ENCODE data around the gene SRRT. TPM values are rescaled to one million over a fixed set of nuclear protein-coding genes. Genes with fewer than 3 reads are reported as not detected.
A peak's percentile ranks its signal among the peaks of the same experiment; 100 is the strongest.

The SRRT gene
- total and polyA plus RNA-seq, 2 donors = 31.2 to 69.9 TPM

DNA sequence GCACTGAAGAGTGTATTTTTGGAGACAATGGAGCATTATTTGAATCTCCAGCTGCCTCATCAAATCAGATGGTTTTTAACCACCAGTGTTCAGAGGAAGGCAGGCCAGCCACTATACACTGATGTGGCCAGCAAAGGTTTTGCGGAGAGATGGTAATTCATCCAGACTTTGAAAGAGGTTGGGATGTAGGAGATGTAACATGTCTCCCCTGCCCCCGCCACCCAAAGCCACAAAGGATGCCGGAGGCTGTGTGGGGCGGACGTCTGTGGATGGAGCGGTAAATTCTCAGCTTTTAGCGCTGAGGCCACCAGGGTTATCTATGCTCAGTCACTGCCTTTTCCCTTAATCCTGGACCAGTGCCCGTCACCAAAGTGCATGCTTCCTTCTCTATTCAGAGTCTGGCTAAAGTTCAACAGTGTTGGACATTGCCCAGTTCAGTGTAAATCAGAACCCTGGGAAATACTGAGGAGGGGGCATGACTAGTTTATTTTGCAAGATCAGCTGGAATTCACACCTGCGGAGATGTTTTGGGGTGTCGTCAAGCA lies 11.4 kb upstream of the SRRT start:
- Histone ChIP-seq H3K36me3 (ENCODE audit: insufficient read depth) (peaks cover 2% of the 10 kb centered on the region), H3K27ac (ENCODE audit: low read depth) (no peak overlapping the region), H3K4me1 (ENCODE audit: insufficient read depth) (no peaks in the 10 kb centered on the region), H3K4me3 (ENCODE audit: low read depth, low read length) (no peak overlapping the region)
- no peak for DNase-seq (ENCODE audit: extremely low spot score)
- 63% methylated on average over 10 of the region's 10 CpGs for WGBS

DNA sequence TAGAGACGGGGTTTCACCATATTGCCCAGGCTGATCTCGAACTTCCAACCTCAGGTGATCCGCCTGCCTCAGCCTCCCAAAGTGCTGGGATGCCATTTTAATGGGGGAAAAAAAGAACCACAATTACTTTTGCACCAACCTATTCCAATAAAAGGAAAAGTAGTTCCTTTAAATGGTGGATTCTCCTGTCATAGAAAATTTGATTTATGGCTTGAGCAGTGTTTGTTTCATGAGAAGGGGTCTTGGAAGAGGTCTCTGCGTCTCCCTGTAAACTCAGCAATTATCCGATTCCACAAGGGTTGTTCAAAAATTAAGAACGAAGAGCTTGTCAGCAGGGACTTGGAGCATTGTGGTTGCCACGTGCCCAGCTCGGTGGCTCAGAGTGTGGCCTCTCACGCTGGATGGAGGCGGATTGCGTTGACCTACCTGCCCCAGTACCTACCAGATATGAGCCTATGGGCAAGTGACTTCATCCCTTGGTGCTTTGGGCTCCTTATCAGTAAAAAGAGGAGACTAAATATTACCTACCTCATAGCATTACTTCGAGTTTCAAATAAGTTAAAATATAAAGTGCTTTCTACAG lies 10.5 kb upstream of the SRRT start:
- Histone ChIP-seq H3K36me3 (ENCODE audit: insufficient read depth) (peaks cover 2% of the 10 kb centered on the region), H3K4me3 (ENCODE audit: low read depth, low read length) (no peak overlapping the region), H3K4me1 (ENCODE audit: insufficient read depth) (no peaks in the 10 kb centered on the region), H3K27ac (ENCODE audit: low read depth) (no peak overlapping the region)
- DNase-seq (ENCODE audit: extremely low spot score) = no peak
- 90% methylated on average over 12 of the region's 12 CpGs for WGBS

DNA sequence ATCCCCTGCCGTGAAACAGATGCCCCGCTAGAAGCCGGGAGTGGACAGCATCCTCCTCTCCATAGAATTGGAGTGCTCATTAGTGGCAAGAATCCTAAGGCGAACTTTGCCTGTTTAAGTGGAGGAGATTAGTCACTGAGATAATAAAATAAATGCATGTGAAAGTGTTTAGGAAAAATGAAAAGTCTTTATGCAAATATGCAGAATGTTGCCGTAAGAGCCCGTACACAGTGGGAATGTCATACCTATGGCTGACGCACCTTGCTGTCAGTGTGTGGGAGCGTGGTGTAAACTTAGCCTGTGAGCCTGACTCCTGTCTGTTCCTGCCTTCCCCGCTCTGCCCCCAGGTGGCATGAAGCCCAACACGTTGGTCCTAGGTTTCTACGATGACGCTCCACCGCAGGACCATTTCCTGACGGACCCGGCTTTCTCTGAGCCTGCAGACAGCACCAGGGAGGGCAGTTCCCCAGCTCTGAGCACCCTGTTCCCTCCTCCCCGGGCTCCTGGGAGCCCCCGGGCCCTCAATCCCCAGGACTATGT lies 9.5 kb upstream of the SRRT start:
- Histone ChIP-seq H3K4me1 (ENCODE audit: insufficient read depth) (no peaks in the 10 kb centered on the region), H3K4me3 (ENCODE audit: low read depth, low read length) (no peak overlapping the region), H3K27ac (ENCODE audit: low read depth) (peak overlapping the region; percentile 89), H3K36me3 (ENCODE audit: insufficient read depth) (peaks cover 2% of the 10 kb centered on the region)
- no peak for DNase-seq (ENCODE audit: extremely low spot score)
- WGBS = 77% methylated on average over 17 of the region's 17 CpGs

DNA sequence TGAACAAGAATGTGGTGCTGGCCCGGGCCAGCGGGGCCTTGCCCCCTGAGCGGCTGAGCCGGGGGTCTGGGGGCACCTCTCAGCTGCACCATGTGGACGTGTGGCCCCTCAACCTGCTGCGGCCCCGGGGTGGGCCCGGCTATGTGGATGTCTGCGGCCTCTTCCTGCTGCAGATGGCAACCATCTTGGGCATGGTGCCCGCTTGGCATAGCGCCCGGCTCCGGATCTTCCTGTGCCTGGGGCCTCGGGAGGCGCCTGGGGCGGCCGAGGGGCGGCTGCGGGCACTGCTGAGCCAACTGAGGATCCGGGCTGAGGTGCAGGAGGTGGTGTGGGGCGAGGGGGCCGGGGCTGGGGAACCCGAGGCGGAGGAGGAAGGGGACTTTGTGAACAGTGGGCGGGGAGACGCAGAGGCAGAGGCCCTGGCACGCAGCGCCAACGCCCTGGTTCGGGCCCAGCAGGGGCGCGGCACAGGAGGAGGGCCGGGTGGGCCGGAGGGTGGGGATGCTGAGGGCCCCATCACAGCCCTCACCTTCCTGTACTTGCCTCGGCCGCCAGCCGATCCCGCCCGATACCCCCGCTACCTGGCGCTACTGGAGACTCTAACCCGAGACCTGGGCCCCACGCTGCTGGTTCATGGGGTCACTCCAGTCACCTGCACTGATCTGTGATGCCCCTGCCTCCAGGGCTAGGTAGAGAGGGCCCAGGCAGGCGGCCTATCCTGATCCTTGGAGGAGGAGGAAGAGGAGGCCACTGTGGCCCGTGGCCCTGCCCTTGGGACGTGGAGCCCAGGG lies 8.8 kb upstream of the SRRT start:
- no peak overlapping the region for H3K4me3 ChIP-seq (ENCODE audit: low read depth, low read length)
- no peak for DNase-seq (ENCODE audit: extremely low spot score)
- WGBS = 61% methylated on average over 46 of the region's 46 CpGs
- no peaks in the 10 kb centered on the region for H3K4me1 ChIP-seq (ENCODE audit: insufficient read depth)
- H3K36me3 ChIP-seq (ENCODE audit: insufficient read depth) = peaks cover 5% of the 10 kb centered on the region
- H3K27ac ChIP-seq (ENCODE audit: low read depth) = peak overlapping the region; percentile 89

DNA sequence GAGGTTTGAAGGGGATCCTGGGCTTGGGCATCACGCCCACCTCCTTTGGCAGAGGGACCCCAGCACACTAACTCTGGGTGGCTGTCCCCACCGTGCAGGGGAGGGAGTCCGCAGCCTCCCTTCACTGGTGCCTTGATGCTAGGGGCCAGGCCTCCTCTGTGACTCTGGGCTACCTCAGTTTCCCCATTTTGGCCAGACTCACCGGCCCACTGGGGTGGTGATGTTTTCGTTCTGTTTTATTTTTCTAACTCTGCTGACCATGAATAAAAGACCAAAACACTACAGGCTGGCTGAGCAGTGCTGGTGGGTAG lies 8.2 kb upstream of the SRRT start:
- Histone ChIP-seq H3K27ac (ENCODE audit: low read depth) (peak overlapping the region; percentile 89), H3K4me1 (ENCODE audit: insufficient read depth) (no peaks in the 10 kb centered on the region), H3K4me3 (ENCODE audit: low read depth, low read length) (peak overlapping the region; percentile 67), H3K36me3 (ENCODE audit: insufficient read depth) (peaks cover 3% of the 10 kb centered on the region)
- DNase-seq (ENCODE audit: extremely low spot score) = no peak
- 43% methylated on average over 5 of the region's 5 CpGs for WGBS

DNA sequence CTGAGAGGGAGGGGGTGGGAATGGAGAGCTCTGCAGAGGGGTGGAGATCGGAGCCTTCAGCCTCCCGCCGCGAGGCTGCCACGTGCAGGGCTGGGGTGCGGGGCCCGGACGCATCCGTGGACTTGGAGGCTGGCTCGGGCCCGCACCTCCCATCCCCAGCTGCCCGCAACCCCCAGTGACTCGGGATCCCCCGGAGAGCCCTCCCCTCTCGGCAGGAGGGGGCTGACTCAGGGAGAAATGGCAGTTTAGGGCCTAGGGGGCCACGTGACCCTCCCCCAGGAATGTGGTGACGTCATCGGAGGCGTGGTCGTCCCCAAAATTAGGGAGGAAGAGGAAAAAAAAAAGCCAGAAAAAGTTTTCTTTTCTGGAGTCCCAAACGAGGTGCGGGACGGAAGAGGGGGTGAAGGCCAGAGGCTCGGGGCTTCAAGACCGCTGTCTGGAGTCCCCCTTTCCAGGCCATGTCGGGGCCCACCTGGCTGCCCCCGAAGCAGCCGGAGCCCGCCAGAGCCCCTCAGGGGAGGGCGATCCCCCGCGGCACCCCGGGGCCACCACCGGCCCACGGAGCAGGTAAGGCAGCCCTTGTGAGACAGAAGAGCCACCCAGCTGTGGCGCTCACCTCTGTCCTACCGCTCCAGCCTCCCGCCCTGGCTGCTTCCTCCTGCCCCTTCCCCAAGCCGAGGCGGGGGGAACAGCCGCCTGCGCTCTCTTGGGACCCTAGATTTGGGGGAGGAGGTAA lies 7.7 kb upstream of the SRRT start, which contains the start of gene TRIP6:
Gene TRIP6, plus strand, starts transcription at position 348 of the 736 bp plus-strand sequence. Its CDS starts 111 bp downstream, at position 459.
- peak within 1 kb of the TSS; percentile 89 for H3K27ac ChIP-seq (ENCODE audit: low read depth)
- H3K36me3 ChIP-seq (ENCODE audit: insufficient read depth) = peaks cover 3% of the 10 kb centered on the region
- DNase-seq (ENCODE audit: extremely low spot score) = peak; percentile 89
- peak within 1 kb of the TSS; percentile 67 for H3K4me3 ChIP-seq (ENCODE audit: low read depth, low read length)
- 1% methylated on average over 42 of the region's 42 CpGs for WGBS
- H3K4me1 ChIP-seq (ENCODE audit: insufficient read depth) = no peaks in the 10 kb centered on the region

DNA sequence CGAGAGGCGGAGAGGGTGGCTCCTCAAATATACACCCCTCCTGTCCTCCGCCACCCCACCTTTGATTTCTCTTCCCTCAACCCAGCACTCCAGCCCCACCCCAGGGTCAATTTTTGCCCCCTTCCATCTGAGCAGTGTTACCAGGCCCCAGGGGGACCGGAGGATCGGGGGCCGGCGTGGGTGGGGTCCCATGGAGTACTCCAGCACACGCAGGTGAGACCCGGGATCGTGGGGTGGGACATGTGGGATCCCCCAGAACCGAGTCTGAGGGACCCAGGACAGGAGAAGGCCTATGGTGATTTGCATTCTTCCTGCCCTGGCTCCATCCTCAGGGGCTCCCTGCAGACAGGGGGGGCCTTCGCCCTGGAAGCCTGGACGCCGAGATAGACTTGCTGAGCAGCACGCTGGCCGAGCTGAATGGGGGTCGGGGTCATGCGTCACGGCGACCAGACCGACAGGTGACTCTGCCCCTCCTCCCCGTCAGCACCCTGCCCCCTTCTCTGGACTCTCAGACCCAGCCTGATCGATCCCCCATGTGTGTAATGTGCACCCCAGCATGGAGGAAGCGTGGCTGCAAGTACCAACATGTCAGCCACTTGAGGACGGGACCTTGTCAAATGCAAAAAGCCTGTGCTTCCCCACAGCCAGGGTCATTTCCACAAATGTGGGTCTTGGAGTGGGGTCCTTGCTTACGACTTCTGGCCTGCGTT lies 7.0 kb upstream of the SRRT start:
- H3K4me1 ChIP-seq (ENCODE audit: insufficient read depth) = no peaks in the 10 kb centered on the region
- H3K36me3 ChIP-seq (ENCODE audit: insufficient read depth) = peaks cover 3% of the 10 kb centered on the region
- 11% methylated on average over 27 of the region's 27 CpGs for WGBS
- H3K4me3 ChIP-seq (ENCODE audit: low read depth, low read length) = peak overlapping the region; percentile 67
- no peak for DNase-seq (ENCODE audit: extremely low spot score)
- H3K27ac ChIP-seq (ENCODE audit: low read depth) = peak overlapping the region; percentile 89

DNA sequence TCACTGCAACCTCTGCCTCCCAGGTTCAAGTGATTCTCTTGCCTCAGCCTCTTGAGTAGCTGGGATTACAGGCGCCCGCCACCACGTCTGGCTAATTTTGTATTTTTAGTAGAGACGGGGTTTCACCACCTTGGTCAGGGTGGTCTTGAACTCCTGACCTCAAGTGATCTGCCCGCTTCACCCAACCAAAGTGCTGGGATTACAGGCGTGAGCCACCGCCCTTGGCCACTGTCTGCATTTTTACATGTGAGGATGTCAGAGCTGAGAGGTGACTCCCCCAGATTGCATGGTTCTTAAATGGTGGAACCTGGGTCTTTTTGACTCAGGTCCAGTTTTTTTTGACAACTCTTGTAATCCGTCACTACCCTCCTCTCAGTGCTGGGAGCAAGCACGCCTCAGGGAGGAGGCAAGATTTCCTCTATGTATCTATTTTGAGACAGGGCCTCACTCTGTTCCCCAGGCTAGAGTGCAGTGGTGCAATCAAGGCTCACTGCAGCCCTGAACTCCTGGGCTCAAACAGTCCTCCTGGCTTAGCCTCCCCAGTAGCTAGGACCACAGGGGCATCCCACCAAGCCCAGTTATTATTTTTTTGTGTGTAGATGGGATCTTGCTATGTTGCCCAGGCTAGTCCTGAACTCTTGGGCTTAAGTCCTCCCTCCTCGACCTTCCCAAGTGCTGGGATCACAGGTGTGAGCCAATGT lies 1.2 kb upstream of the SRRT start:
- no peak for DNase-seq (ENCODE audit: extremely low spot score)
- Histone ChIP-seq H3K4me1 (ENCODE audit: insufficient read depth) (no peaks in the 10 kb centered on the region), H3K4me3 (ENCODE audit: low read depth, low read length) (no peak overlapping the region), H3K36me3 (ENCODE audit: insufficient read depth) (peaks cover 3% of the 10 kb centered on the region), H3K27ac (ENCODE audit: low read depth) (no peak overlapping the region)
- 90% methylated on average over 10 of the region's 10 CpGs for WGBS

DNA sequence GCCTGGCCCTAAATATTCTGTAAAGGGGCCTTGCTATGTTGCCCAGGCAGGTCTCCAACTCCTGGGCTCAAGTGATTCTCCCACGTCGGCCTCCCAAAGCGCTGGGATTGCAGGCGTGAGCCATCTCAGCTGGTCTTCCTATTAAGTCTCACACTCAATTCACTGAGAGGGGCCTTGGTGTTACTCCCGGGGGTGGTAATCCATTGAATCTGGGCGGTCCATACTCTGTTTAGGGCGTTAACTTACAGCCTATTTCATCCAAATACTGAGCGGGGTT lies 665 bp upstream of the SRRT start:
- peaks cover 3% of the 10 kb centered on the region for H3K36me3 ChIP-seq (ENCODE audit: insufficient read depth)
- H3K4me1 ChIP-seq (ENCODE audit: insufficient read depth) = no peaks in the 10 kb centered on the region
- H3K27ac ChIP-seq (ENCODE audit: low read depth) = peak overlapping the region; percentile 98
- peak overlapping the region; percentile 91 for H3K4me3 ChIP-seq (ENCODE audit: low read depth, low read length)
- 50% methylated on average over 8 of the region's 8 CpGs for WGBS
- DNase-seq (ENCODE audit: extremely low spot score) = no peak

DNA sequence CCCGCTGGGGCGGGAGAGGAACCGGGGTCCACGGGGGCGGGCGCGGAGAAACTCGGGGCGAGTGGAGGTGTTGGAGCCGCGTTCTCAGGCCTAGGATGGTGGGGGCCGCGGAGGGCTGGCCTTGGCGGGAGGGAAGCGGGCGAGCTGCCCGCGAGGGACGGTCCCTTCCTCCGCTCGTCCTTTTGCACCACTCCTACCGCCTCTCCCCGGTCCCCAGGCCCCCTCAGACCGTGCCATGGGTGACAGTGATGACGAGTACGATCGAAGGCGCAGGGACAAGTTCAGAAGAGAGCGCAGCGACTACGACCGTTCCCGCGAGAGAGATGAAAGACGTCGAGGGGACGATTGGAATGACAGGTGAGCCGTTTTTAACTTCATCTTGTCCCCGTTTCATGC lies 451 bp downstream of the SRRT start:
- H3K4me1 ChIP-seq (ENCODE audit: insufficient read depth) = no peaks in the 10 kb centered on the region
- WGBS = 1% methylated on average over 36 of the region's 39 CpGs
- DNase-seq (ENCODE audit: extremely low spot score) = no peak
- peak overlapping the region; percentile 91 for H3K27ac ChIP-seq (ENCODE audit: low read depth)
- peak overlapping the region; percentile 91 for H3K4me3 ChIP-seq (ENCODE audit: low read depth, low read length)
- H3K36me3 ChIP-seq (ENCODE audit: insufficient read depth) = peaks cover 3% of the 10 kb centered on the region

DNA sequence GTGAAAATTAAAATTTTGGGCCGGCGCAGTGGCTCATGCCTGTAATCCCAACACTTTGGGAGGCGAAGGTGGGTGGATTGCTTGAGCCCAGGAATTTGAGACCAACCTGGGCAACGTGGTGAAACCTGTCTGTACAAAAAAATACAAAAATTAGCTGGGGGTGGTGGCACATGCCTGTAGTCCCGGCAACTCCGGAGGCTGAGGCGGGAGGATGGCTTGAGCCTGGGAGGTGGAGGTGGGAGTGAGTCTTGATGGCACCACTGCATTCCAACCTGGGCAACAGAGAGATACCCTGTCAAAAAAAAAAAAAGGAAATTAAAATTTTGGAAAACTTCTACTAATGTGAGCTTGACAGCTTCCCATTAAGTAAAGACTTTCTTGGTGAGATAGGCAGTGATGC lies 3.1 kb downstream of the SRRT start:
- Histone ChIP-seq H3K4me3 (ENCODE audit: low read depth, low read length) (no peak overlapping the region), H3K4me1 (ENCODE audit: insufficient read depth) (no peaks in the 10 kb centered on the region), H3K27ac (ENCODE audit: low read depth) (no peak overlapping the region), H3K36me3 (ENCODE audit: insufficient read depth) (peaks cover 6% of the 10 kb centered on the region)
- DNase-seq (ENCODE audit: extremely low spot score) = no peak
- WGBS = 78% methylated on average over 7 of the region's 7 CpGs

DNA sequence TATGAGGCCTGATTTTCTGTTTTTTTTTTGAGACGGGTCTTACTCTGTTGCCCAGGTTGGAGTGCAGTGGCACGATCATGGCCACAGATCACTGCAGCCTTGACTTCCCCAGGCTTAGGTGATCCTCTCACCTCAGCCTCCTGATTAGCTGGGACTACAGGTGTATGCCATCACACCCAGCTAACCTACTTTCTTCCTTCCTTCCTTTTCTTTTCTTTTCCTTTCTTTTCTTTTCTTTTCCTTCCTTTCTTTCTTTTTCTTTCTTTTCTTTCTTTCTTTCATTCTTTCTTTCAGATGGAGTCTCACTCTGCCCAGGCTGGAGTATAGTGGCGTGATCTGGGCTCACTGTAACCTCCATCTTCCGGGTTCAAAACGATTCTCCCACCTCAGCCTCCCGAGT lies 3.8 kb downstream of the SRRT start:
- Histone ChIP-seq H3K4me3 (ENCODE audit: low read depth, low read length) (no peak overlapping the region), H3K4me1 (ENCODE audit: insufficient read depth) (no peaks in the 10 kb centered on the region), H3K27ac (ENCODE audit: low read depth) (no peak overlapping the region), H3K36me3 (ENCODE audit: insufficient read depth) (peaks cover 6% of the 10 kb centered on the region)
- 77% methylated on average over 6 of the region's 6 CpGs for WGBS
- no peak for DNase-seq (ENCODE audit: extremely low spot score)
